ENCODE results near the gene BRAT1. TPM values are rescaled to one million over a fixed set of nuclear protein-coding genes. Genes with fewer than 3 reads are reported as not detected.

Gene BRAT1
- total RNA-seq, 4 donors from 2014 or later: 40.5 to 88.4 (median 60.6) TPM

DNA sequence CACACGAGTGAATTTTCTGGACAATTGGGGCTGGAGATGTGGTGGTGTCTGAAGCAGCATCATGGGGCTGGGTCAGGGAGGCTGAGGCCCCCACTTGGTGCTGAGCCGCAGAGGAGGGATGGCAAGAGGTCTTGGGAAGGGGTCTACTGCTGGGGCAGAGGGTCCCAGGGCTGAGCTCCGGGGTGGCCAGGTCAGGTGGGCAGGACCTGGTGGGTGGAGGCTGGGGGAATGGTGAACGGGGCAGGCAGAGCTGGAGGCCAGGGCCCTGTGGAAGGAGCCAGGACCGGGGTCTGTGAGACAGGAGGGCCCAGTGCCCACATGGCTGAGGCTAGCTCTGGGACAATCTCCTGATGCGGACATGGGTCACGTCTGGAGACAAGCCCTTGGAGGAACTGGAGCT lies 56.1 kb downstream of the BRAT1 start:
- 82 to 88% methylated on average over 7 of the region's 7 CpGs for WGBS, 2 donors
- no peak for DNase-seq (ENCODE audit: low spot score in 2 of 2)
- TF ChIP-seq, protein P1, sequence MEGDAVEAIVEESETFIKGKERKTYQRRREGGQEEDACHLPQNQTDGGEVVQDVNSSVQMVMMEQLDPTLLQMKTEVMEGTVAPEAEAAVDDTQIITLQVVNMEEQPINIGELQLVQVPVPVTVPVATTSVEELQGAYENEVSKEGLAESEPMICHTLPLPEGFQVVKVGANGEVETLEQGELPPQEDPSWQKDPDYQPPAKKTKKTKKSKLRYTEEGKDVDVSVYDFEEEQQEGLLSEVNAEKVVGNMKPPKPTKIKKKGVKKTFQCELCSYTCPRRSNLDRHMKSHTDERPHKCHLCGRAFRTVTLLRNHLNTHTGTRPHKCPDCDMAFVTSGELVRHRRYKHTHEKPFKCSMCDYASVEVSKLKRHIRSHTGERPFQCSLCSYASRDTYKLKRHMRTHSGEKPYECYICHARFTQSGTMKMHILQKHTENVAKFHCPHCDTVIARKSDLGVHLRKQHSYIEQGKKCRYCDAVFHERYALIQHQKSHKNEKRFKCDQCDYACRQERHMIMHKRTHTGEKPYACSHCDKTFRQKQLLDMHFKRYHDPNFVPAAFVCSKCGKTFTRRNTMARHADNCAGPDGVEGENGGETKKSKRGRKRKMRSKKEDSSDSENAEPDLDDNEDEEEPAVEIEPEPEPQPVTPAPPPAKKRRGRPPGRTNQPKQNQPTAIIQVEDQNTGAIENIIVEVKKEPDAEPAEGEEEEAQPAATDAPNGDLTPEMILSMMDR (IDR thresholded peaks at IDR 0.05): no peak
- TF ChIP-seq POLR2A (IDR thresholded peaks at IDR 0.05): no peak
- no peak overlapping the region for H3K4me3 ChIP-seq (ENCODE audit: low read depth, poor library complexity, severe bottlenecking)
- intact Hi-C loops (cut with DNase I; ENCODE audit: low total_unique reads): no loop called here

DNA sequence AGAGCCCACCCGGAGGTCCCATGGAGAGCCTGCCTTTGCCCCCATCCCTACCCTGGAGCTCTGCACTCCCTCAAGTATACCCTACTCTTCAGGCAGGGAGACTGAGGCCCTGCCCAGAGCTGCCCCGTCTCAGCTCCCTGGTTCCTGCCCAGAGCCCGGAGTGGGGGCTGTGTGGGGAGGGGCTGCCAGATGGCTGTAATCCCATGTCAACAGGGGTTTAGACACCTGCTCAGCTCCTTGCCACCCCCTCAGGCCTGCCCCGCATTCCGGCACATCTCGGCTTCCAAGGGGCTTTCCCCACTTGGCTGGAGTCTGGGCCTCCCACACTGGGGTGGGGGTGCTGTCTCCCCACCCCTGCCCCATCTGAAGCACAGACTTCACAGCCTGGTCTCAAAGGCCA lies 56.6 kb downstream of the BRAT1 start:
- DNase-seq (ENCODE audit: low spot score in 2 of 2): no peak
- H3K4me3 ChIP-seq (ENCODE audit: low read depth, poor library complexity, severe bottlenecking): no peak overlapping the region
- no peak for TF ChIP-seq POLR2A (IDR thresholded peaks at IDR 0.05)
- TF ChIP-seq, protein P1 (IDR thresholded peaks at IDR 0.05): no peak
- WGBS, 2 donors: 78 to 85% methylated on average over 5 to 6 of the region's 6 CpGs
- intact Hi-C loops (cut with DNase I; ENCODE audit: low total_unique reads): no loop called here

DNA sequence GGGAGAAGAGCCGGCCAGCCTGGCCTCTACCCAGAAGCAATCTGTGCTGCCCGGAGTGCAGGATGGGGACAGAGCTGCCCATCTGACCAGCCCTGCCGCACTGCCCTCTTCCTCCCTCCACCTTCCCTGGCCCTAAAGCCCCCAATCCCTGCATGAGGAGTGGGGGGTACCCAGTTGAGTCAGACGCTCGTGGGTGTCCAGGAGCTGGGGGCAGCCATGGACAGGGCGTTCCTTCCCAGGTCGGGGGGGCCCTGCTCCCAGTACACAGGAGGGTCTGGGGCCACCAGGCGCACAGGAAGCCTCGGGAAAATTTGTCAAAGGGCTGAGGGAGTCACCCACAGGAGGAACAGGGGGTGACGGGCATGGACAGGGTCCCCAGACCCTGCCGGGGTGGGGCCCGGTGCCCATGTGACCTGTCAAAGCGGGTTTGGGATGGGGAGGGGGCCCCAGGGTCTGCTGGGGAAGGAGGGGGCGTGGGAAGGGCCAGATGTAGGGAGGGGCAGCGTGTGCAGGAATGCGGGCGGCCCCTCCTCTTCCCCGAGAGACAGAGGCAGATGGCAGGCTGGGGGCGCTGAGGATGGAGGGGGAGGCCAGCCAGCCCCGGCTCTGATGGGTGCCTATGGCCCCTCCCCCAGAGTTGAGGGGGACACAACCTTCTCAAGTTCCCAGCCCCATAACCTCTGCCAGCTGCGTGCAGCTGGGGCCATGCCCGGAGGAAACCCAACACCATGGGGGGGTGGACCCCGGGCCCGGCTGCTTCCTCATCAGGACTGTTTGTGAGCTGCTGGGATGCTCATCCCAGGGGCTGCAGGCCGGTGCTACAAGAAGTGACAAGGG lies 57.6 kb downstream of the BRAT1 start:
- no peak overlapping the region for H3K4me3 ChIP-seq (ENCODE audit: low read depth, poor library complexity, severe bottlenecking)
- no peak for TF ChIP-seq POLR2A (IDR thresholded peaks at IDR 0.05)
- TF ChIP-seq, protein P1 (IDR thresholded peaks at IDR 0.05): no peak
- intact Hi-C loops (cut with DNase I; ENCODE audit: low total_unique reads): no loop called here
- no peak for DNase-seq (ENCODE audit: low spot score in 2 of 2)
- WGBS, 2 donors: 46% methylated on average over 24 of the region's 25 CpGs

DNA sequence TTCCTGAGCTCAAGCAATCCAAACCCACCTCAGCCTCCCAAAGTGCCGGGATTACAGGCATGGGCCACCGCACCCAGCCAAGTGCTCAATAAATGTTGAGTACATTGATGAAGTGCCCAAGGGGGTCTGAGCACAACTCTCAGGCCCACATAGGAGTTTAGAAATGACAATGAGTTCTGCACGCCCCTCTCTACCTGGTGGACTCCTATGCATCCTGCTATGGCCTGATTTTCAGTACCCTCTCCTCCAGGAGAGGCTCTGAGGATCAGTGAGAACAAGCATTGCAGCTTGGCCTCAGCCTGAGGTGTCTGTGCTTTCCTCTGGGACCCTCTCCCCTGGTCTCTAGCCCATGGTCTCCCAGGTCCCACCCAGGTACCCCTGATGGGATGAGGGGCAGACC lies 58.3 kb downstream of the BRAT1 start:
- intact Hi-C loops (cut with DNase I; ENCODE audit: low total_unique reads): no loop called here
- no peak overlapping the region for H3K4me3 ChIP-seq (ENCODE audit: low read depth, poor library complexity, severe bottlenecking)
- TF ChIP-seq, protein P1 (IDR thresholded peaks at IDR 0.05): no peak
- TF ChIP-seq POLR2A (IDR thresholded peaks at IDR 0.05): no peak
- WGBS, 2 donors: 100% methylated on average over 3 of the region's 3 CpGs
- no peak for DNase-seq (ENCODE audit: low spot score in 2 of 2)

DNA sequence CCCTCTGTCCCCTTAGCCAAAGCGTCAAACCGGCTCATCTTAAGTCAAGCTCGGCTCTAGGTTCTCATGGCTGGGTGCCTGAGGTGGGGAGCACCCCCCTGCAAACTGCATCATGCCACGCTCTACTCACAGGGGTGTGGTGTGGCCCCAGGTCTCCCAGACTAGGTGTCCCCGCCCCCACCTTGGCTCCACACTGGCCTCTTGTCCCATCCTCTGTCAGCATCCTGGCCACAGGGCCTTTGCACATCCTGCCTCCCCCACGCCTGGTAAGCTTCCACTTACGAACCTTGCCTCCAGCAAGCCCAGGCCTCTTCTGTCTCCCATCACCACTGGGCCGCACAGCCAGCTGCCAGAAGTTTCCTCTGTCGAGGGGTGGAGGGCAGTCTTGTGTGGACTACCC lies 58.9 kb downstream of the BRAT1 start:
- 81 to 89% methylated on average over 9 of the region's 9 CpGs for WGBS, 2 donors
- no peak overlapping the region for H3K4me3 ChIP-seq (ENCODE audit: low read depth, poor library complexity, severe bottlenecking)
- intact Hi-C loops (cut with DNase I; ENCODE audit: low total_unique reads): no loop called here
- no peak for DNase-seq (ENCODE audit: low spot score in 2 of 2)
- TF ChIP-seq, protein P1 (IDR thresholded peaks at IDR 0.05): no peak
- no peak for TF ChIP-seq POLR2A (IDR thresholded peaks at IDR 0.05)

All from lower leg skin (tissue), 4 donors.